Activated B cell treated with CpG ODN at 0.5 μM for 24 hours (primary cell): ENCODE measurements around the gene KCNS3. TPM values are rescaled to one million over a fixed set of nuclear protein-coding genes. Genes with fewer than 3 reads are reported as not detected.

ENCODE experiments used
- ATAC-seq: fragments of 200-7000 bp; cut with Tn5 transposase; one replicate; pipeline ENCODE4 v1.10.0; 2021; ENCODE audit warnings: low read depth, mild to moderate bottlenecking, moderate library complexity
- CTCF ChIA-PET: fragments of 350-600 bp; sonication (Branson Sonifier 250); formaldehyde crosslinking; loops from one replicate; lab custom pipeline; 2021; ENCODE audit warnings: antibody characterized with exemption; lab: Charles Lee
- POLR2A ChIA-PET: fragments of 350-600 bp; sonication (Branson Sonifier 250); formaldehyde crosslinking; loops from one replicate; lab custom pipeline; 2021; ENCODE audit warnings: antibody characterized with exemption; lab: Charles Lee
- DNase-seq: peaks from one replicate; pipeline ENCODE4 v3.0.0; 2022
- H3K27ac Mint-ChIP-seq: one replicate; pipeline ENCODE4 v1.8.0; 2020; ENCODE audit warnings: mixed read lengths
- H3K27me3 Mint-ChIP-seq: one replicate; pipeline ENCODE4 v1.8.0; 2021; ENCODE audit warnings: mixed read lengths
- H3K36me3 Mint-ChIP-seq: one replicate; pipeline ENCODE4 v1.8.0; 2021; ENCODE audit warnings: low read depth, mixed read lengths
- H3K4me1 Mint-ChIP-seq: one replicate; pipeline ENCODE4 v1.8.0; 2021; ENCODE audit warnings: mixed read lengths
- H3K4me3 Mint-ChIP-seq: one replicate; pipeline ENCODE4 v1.8.0; 2020; ENCODE audit warnings: mild to moderate bottlenecking, mixed read lengths
- H3K9me3 Mint-ChIP-seq: one replicate; pipeline ENCODE4 v1.8.0; 2020; ENCODE audit warnings: mixed read lengths
- intact Hi-C: fragments of 100-400 bp; cut with micrococcal nuclease; formaldehyde crosslinking; loops from one replicate; pipeline ENCODE4 v1.15.1; 2024
- total RNA-seq: library from RNA; stranded (reverse); gene quantifications from 2 replicates; pipeline ENCODE4 v1.2.3, GENCODE V29; 2022
- TF ChIP-seq, protein P1 (sequence below): fragments of 200-600 bp; IDR thresholded peaks from one replicate; pipeline ENCODE4 v1.8.0; 2022; ENCODE audit warnings: antibody characterized with exemption, mild to moderate bottlenecking

Gene KCNS3
- total RNA-seq, 1 donor from 2014 or later: 1.5 TPM

DNA sequence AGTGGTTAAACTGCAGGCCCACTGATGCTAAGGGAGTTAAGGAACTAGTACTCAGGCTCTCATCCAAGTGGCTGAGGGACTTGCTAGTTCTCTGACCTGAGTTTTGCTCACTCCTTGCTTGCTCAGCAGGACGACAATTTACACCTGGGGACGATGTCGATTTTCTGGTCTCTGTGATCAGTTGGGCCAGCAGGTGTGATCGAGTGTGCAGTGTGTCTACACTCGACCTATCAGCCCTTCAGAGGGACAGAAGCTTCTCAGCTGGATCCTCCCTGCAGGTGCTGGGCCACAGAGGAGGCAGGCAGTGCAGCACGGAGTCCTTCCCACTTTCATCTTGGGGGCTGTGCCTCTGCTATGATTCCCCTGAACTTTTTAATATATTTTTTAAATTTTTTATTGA is 71.5 kb downstream of the KCNS3 start:
- Mint-ChIP-seq H3K27me3 (peaks cover 28% of the 10 kb centered on the region), H3K27ac (no peak overlapping the region), H3K4me3 (no peak overlapping the region), H3K9me3 (no peaks in the 10 kb centered on the region), H3K4me1 (no peaks in the 10 kb centered on the region), H3K36me3 (no peaks in the 10 kb centered on the region)
- ChIA-PET CTCF (no interaction called here), POLR2A (no interaction called here)
- DNase-seq (no peak), ATAC-seq (no peak)
- TF ChIP-seq, protein P1, sequence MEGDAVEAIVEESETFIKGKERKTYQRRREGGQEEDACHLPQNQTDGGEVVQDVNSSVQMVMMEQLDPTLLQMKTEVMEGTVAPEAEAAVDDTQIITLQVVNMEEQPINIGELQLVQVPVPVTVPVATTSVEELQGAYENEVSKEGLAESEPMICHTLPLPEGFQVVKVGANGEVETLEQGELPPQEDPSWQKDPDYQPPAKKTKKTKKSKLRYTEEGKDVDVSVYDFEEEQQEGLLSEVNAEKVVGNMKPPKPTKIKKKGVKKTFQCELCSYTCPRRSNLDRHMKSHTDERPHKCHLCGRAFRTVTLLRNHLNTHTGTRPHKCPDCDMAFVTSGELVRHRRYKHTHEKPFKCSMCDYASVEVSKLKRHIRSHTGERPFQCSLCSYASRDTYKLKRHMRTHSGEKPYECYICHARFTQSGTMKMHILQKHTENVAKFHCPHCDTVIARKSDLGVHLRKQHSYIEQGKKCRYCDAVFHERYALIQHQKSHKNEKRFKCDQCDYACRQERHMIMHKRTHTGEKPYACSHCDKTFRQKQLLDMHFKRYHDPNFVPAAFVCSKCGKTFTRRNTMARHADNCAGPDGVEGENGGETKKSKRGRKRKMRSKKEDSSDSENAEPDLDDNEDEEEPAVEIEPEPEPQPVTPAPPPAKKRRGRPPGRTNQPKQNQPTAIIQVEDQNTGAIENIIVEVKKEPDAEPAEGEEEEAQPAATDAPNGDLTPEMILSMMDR: no peak
- intact Hi-C loops: no loop called here

DNA sequence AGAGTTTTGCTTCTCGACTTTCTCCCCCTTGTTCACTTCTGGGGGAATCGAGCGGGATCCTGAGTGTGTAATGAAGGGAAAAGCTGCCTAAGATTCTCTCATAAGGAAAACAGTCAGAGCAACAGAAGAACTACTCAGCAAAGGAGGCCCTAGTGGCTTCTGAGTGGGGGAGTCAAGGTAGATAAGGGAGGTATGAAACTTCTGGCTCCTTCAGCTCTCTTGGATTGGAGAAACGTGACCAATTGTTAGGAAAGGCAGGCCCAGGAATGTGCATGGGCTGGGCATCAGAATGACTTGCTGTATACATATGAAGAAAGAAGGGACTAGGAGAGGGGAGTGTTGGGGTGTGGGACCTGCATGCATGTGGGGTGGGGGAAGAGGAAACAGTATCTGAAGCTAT is 73.1 kb downstream of the KCNS3 start:
- CTCF ChIA-PET: no interaction called here
- Mint-ChIP-seq H3K27me3 (peaks cover 28% of the 10 kb centered on the region), H3K27ac (no peak overlapping the region), H3K4me1 (no peaks in the 10 kb centered on the region), H3K9me3 (no peaks in the 10 kb centered on the region), H3K4me3 (no peak overlapping the region), H3K36me3 (no peaks in the 10 kb centered on the region)
- intact Hi-C loops: no loop called here
- TF ChIP-seq, protein P1: no peak
- no peak for ATAC-seq
- DNase-seq: no peak
- POLR2A ChIA-PET: no interaction called here

DNA sequence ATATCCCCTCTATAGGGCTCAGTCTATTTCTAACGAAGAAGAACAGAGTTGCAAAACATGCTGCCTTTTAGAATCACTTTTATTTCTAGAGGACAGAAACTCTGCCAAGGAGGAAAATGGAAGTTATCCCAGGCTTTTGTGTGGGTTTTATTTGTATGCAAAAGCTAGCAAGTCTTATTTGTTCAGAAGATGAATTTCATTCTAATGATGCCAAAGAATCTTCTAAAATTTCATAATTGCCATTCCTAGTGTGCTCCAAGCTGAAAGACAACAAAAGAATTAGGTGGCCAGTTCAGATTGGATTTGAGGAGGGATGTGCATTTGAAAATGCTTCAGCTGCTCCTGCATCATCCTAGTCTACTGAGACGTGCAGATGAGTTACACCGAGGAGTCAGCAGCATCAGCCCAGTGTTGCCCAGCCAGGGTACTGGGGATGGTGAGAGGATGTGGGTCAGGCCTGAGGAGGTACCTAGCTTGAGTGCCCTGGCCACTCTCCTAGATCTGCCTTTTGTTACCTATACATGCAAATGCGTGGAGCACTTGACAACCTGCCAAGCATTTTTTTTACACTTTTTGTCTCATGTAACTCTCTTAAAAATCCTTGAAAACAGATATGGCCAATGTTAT is 80.1 kb downstream of the KCNS3 start:
- no peak for ATAC-seq
- intact Hi-C loops: no loop called here
- POLR2A ChIA-PET: no interaction called here

DNA sequence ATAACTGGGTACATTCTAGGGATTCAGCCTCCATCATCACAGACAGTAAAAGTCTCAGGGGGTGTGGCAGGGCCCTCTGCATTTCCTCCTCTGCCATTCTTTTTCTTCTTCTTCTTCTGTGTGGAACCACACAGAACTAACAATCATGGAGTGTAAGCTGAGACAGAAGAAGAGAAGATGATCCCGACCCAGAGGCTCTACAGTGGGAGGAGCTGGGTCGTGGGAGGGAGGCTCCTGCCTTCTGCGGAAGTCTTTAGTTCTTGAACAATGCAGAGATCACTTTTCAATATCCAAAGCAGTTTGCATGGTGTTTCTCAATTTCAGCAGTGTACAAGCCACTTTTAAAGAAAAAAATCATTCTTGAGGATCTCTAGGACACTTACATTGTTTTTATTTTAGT is 80.9 kb downstream of the KCNS3 start:
- intact Hi-C loops: no loop called here
- no peak for DNase-seq
- ATAC-seq: no peak
- Mint-ChIP-seq H3K36me3 (no peaks in the 10 kb centered on the region), H3K4me1 (no peaks in the 10 kb centered on the region), H3K27ac (no peak overlapping the region), H3K4me3 (no peak overlapping the region), H3K27me3 (peaks cover 18% of the 10 kb centered on the region), H3K9me3 (no peaks in the 10 kb centered on the region)
- ChIA-PET CTCF (no interaction called here), POLR2A (interaction anchor here (0.6 kb wide), 1 partner anchor 16 kb away, joined by 4 read pairs; no protein-coding TSS in a partner anchor)
- TF ChIP-seq, protein P1: no peak

More for the DNA sequence above, 80.1 kb downstream of the KCNS3 start:
- no peak for DNase-seq
- peaks cover 22% of the 10 kb centered on the region for H3K27me3 Mint-ChIP-seq
- no peaks in the 10 kb centered on the region for H3K36me3 Mint-ChIP-seq
- TF ChIP-seq, protein P1: no peak
- H3K4me3 Mint-ChIP-seq: no peak overlapping the region
- CTCF ChIA-PET: no interaction called here
- no peaks in the 10 kb centered on the region for H3K4me1 Mint-ChIP-seq
- H3K27ac Mint-ChIP-seq: no peak overlapping the region
- no peaks in the 10 kb centered on the region for H3K9me3 Mint-ChIP-seq

DNA sequence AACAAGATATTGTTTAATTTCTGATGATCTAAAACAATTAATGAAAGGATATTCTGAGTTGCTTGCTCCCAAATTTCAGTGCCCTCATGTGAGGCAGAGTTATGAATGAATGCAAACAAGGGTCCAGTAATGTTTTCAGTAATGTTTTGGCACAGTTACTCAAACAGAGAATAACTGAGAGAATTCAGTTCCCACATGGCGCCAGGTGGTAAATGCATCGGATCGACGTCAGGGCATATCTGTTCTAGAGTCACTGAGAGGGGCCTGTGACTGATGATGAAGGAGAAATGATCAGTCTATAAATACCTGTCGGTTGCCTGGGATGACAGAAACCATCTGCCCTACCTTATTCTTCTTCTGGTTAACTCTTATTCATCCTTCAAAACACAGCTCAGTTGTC is 81.4 kb downstream of the KCNS3 start:
- POLR2A ChIA-PET: interaction anchor here (0.6 kb wide), 1 partner anchor 16 kb away, joined by 4 read pairs; no protein-coding TSS in a partner anchor
- intact Hi-C loops: no loop called here

More for the DNA sequence above, 81.4 kb downstream of the KCNS3 start:
- peaks cover 18% of the 10 kb centered on the region for H3K27me3 Mint-ChIP-seq
- H3K4me3 Mint-ChIP-seq: no peak overlapping the region
- TF ChIP-seq, protein P1: no peak
- H3K4me1 Mint-ChIP-seq: no peaks in the 10 kb centered on the region
- H3K36me3 Mint-ChIP-seq: no peaks in the 10 kb centered on the region
- DNase-seq (no peak), ATAC-seq (no peak)
- H3K9me3 Mint-ChIP-seq: no peaks in the 10 kb centered on the region
- no peak overlapping the region for H3K27ac Mint-ChIP-seq
- CTCF ChIA-PET: no interaction called here
